ENCODE results near the gene SEC31A. TPM values are rescaled to one million over a fixed set of nuclear protein-coding genes. Genes with fewer than 3 reads are reported as not detected.
"Not testable (repeated sequence)": the region's sequence is repeated elsewhere in the genome, so short reads cannot be mapped to it uniquely, and the experiment has no call there.

The SEC31A gene
- total and polyA plus RNA-seq, 2 experiments from 2014 or later, result 91.0 to 98.8 TPM

DNA sequence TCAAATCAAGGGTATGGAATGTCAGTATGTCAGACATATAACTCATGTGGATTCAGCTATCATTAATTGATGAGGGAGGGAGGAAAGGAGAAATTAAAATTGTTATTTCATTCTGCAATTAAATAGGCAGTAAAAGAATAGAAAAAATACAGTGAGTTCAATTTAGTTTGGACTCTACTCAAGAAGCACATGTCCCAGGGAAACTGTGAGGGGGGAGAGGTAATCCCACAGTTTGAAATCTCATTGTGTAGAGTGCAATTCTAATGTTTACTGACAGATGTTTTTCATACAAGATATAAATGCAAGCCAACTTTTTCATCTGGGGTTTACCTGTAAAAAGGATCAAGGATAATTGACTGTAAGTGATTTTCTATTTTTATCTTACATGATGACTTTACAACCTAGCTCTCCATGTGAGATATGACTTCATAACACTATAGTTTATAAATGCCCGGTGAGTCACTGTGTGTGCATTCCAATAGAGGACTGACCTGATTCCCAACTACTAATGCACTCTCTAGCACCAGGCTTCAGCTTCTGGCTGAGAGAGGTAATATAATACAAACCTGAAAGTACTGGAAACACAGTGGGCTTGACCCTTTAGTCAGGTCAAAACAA, 57.1 kb downstream of the SEC31A start:
- TF ChIP-seq, protein P1, sequence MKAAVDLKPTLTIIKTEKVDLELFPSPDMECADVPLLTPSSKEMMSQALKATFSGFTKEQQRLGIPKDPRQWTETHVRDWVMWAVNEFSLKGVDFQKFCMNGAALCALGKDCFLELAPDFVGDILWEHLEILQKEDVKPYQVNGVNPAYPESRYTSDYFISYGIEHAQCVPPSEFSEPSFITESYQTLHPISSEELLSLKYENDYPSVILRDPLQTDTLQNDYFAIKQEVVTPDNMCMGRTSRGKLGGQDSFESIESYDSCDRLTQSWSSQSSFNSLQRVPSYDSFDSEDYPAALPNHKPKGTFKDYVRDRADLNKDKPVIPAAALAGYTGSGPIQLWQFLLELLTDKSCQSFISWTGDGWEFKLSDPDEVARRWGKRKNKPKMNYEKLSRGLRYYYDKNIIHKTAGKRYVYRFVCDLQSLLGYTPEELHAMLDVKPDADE (IDR thresholded peaks at IDR 0.05), result no peak
- TF ChIP-seq STAT1 (IDR thresholded peaks at IDR 0.05; ENCODE audit: unreplicated experiment) (no peak), EZH2 (IDR thresholded peaks at IDR 0.05; ENCODE audit: low read depth, unreplicated experiment) (no peak), CREB1 (CRISPR knock-in tag; IDR thresholded peaks at IDR 0.05; ENCODE audit: low read depth) (no peak), EZH2phosphoT487 (IDR thresholded peaks at IDR 0.05; ENCODE audit: unreplicated experiment) (no peak), NANOG (IDR thresholded peaks at IDR 0.05; ENCODE audit: borderline replicate concordance) (no peak)
- TF ChIP-seq, protein P2, sequence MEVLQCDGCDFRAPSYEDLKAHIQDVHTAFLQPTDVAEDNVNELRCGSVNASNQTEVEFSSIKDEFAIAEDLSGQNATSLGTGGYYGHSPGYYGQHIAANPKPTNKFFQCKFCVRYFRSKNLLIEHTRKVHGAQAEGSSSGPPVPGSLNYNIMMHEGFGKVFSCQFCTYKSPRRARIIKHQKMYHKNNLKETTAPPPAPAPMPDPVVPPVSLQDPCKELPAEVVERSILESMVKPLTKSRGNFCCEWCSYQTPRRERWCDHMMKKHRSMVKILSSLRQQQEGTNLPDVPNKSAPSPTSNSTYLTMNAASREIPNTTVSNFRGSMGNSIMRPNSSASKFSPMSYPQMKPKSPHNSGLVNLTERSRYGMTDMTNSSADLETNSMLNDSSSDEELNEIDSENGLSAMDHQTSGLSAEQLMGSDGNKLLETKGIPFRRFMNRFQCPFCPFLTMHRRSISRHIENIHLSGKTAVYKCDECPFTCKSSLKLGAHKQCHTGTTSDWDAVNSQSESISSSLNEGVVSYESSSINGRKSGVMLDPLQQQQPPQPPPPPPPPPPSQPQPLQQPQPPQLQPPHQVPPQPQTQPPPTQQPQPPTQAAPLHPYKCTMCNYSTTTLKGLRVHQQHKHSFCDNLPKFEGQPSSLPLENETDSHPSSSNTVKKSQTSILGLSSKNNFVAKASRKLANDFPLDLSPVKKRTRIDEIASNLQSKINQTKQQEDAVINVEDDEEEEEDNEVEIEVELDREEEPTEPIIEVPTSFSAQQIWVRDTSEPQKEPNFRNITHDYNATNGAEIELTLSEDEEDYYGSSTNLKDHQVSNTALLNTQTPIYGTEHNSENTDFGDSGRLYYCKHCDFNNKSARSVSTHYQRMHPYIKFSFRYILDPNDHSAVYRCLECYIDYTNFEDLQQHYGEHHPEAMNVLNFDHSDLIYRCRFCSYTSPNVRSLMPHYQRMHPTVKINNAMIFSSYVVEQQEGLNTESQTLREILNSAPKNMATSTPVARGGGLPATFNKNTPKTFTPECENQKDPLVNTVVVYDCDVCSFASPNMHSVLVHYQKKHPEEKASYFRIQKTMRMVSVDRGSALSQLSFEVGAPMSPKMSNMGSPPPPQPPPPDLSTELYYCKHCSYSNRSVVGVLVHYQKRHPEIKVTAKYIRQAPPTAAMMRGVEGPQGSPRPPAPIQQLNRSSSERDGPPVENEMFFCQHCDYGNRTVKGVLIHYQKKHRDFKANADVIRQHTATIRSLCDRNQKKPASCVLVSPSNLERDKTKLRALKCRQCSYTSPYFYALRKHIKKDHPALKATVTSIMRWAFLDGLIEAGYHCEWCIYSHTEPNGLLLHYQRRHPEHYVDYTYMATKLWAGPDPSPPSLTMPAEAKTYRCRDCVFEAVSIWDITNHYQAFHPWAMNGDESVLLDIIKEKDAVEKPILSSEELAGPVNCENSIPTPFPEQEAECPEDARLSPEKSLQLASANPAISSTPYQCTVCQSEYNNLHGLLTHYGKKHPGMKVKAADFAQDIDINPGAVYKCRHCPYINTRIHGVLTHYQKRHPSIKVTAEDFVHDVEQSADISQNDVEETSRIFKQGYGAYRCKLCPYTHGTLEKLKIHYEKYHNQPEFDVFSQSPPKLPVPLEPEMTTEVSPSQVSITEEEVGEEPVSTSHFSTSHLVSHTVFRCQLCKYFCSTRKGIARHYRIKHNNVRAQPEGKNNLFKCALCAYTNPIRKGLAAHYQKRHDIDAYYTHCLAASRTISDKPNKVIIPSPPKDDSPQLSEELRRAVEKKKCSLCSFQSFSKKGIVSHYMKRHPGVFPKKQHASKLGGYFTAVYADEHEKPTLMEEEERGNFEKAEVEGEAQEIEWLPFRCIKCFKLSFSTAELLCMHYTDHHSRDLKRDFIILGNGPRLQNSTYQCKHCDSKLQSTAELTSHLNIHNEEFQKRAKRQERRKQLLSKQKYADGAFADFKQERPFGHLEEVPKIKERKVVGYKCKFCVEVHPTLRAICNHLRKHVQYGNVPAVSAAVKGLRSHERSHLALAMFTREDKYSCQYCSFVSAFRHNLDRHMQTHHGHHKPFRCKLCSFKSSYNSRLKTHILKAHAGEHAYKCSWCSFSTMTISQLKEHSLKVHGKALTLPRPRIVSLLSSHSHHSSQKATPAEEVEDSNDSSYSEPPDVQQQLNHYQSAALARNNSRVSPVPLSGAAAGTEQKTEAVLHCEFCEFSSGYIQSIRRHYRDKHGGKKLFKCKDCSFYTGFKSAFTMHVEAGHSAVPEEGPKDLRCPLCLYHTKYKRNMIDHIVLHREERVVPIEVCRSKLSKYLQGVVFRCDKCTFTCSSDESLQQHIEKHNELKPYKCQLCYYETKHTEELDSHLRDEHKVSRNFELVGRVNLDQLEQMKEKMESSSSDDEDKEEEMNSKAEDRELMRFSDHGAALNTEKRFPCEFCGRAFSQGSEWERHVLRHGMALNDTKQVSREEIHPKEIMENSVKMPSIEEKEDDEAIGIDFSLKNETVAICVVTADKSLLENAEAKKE (CRISPR knock-in tag; IDR thresholded peaks at IDR 0.05), result no peak
- TF ChIP-seq, protein P3, sequence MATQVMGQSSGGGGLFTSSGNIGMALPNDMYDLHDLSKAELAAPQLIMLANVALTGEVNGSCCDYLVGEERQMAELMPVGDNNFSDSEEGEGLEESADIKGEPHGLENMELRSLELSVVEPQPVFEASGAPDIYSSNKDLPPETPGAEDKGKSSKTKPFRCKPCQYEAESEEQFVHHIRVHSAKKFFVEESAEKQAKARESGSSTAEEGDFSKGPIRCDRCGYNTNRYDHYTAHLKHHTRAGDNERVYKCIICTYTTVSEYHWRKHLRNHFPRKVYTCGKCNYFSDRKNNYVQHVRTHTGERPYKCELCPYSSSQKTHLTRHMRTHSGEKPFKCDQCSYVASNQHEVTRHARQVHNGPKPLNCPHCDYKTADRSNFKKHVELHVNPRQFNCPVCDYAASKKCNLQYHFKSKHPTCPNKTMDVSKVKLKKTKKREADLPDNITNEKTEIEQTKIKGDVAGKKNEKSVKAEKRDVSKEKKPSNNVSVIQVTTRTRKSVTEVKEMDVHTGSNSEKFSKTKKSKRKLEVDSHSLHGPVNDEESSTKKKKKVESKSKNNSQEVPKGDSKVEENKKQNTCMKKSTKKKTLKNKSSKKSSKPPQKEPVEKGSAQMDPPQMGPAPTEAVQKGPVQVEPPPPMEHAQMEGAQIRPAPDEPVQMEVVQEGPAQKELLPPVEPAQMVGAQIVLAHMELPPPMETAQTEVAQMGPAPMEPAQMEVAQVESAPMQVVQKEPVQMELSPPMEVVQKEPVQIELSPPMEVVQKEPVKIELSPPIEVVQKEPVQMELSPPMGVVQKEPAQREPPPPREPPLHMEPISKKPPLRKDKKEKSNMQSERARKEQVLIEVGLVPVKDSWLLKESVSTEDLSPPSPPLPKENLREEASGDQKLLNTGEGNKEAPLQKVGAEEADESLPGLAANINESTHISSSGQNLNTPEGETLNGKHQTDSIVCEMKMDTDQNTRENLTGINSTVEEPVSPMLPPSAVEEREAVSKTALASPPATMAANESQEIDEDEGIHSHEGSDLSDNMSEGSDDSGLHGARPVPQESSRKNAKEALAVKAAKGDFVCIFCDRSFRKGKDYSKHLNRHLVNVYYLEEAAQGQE (IDR thresholded peaks at IDR 0.05; ENCODE audit: unreplicated experiment), result no peak
- Histone ChIP-seq H3K79me2 (replicated peaks; ENCODE audit: insufficient read depth) (no peaks in the 10 kb centered on the region), H3K36me3 (ENCODE audit: insufficient read depth) (peaks cover 15% of the 10 kb centered on the region), H3F3A (replicated peaks; ENCODE audit: low read depth) (no peaks in the 10 kb centered on the region), H3K4me3 (no peak overlapping the region), H2AFZ (no peak overlapping the region), H3K4me2 (no peak overlapping the region), H3K27me3 (ENCODE audit: insufficient read depth) (no peaks in the 10 kb centered on the region), H4K20me1 (replicated peaks; ENCODE audit: insufficient read depth) (no peaks in the 10 kb centered on the region; the same call in none of the 2 replicates), H3K4me1 (ENCODE audit: insufficient read depth) (no peaks in the 10 kb centered on the region), H3K9me2 (ENCODE audit: insufficient read depth) (no peaks in the 10 kb centered on the region), H3K27ac (ENCODE audit: low read depth) (no peak overlapping the region)
- Mint-ChIP-seq H3K4me3 (no peak overlapping the region), H3K27ac (no peak overlapping the region), H3K4me1 (no peaks in the 10 kb centered on the region), H3K27me3 (ENCODE audit: insufficient read depth, low read depth, poor library complexity) (no peaks in the 10 kb centered on the region), H3K36me3 (ENCODE audit: low read depth) (peaks cover 23% of the 10 kb centered on the region; the same call in 2 of the 3 replicates), H3K9me3 (no peaks in the 10 kb centered on the region; the same call in 2 of the 3 replicates)
- no peak for ATAC-seq
- DNase-seq (ENCODE audit: low spot score), result no peak

DNA sequence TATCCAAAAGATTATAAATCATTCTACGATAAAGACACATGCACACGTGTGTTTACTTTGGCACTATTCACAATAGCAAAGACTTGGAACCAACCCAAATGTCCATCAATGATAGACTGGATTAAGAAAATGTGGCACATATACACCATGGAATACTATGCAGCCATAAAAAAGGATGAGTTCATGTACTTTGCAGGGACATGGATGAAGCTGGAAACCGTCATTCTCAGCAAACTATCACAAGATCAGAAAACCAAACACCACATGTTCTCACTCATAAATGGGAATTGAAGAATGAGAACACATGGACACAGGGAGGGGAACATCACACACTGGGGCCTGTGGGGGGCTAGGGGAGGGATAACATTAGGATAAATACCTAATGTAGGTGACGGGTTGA, 57.9 kb downstream of the SEC31A start:
- not testable (repeated sequence) for H3K9me2 ChIP-seq (ENCODE audit: insufficient read depth); H2AFZ ChIP-seq; H3K4me3 Mint-ChIP-seq; DNase-seq (ENCODE audit: low spot score); H3K4me1 ChIP-seq (ENCODE audit: insufficient read depth); H3K27me3 ChIP-seq (ENCODE audit: insufficient read depth); H3F3A ChIP-seq (replicated peaks; ENCODE audit: low read depth); H3K27ac ChIP-seq (ENCODE audit: low read depth); ATAC-seq; H3K4me3 ChIP-seq; H4K20me1 ChIP-seq (replicated peaks; ENCODE audit: insufficient read depth); H3K4me1 Mint-ChIP-seq; H3K27me3 Mint-ChIP-seq (ENCODE audit: insufficient read depth, low read depth, poor library complexity); H3K79me2 ChIP-seq (replicated peaks; ENCODE audit: insufficient read depth); H3K9me3 Mint-ChIP-seq; H3K27ac Mint-ChIP-seq; H3K4me2 ChIP-seq
- peaks cover 22% of the 10 kb centered on the region for H3K36me3 ChIP-seq (ENCODE audit: insufficient read depth)
- peaks cover 28% of the 10 kb centered on the region; the same call in 2 of the 3 replicates for H3K36me3 Mint-ChIP-seq (ENCODE audit: low read depth)

All from GM23338 (cell line).